Activated CD8-positive, alpha-beta memory T cell treated with anti-CD3 and anti-CD28 coated beads, Interleukin-2, amount 50 U/mL, for 24 hours (primary cell): ENCODE results near the gene HEXA.

ENCODE experiments used
- DNase-seq: peaks from one replicate; pipeline ENCODE4 v3.0.0-alpha.2; 2020; ENCODE audit errors: extremely low read depth

The HEXA gene

GRCh38 chr15:72319360-72319984 lies 56.3 kb downstream of the HEXA start:
- DNase-seq: no peak

GRCh38 chr15:72318408-72318942 lies 57.3 kb downstream of the HEXA start:
- no peak for DNase-seq

GRCh38 chr15:72315706-72316370 lies 60.0 kb downstream of the HEXA start:
- DNase-seq: no peak

GRCh38 chr15:72313881-72314280 lies 61.9 kb downstream of the HEXA start:
- no peak for DNase-seq

- DNase-seq: no peak
Measured at GRCh38 chr15:72313448-72313840, 62.4 kb downstream of the HEXA start.

GRCh38 chr15:72312605-72313447 lies 63.0 kb downstream of the HEXA start:
- DNase-seq: no peak

GRCh38 chr15:72307026-72307425 lies 68.8 kb downstream of the HEXA start:
- no peak for DNase-seq

- DNase-seq: no peak
Measured at GRCh38 chr15:72306211-72306785, 69.5 kb downstream of the HEXA start.

GRCh38 chr15:72304596-72304995 lies 71.2 kb downstream of the HEXA start:
- DNase-seq: no peak

GRCh38 chr15:72302955-72303354 lies 72.9 kb downstream of the HEXA start:
- no peak for DNase-seq
